ENCODE data around the gene CYS1.
"Not testable (repeated sequence)": the region's sequence is repeated elsewhere in the genome, so short reads cannot be mapped to it uniquely, and the experiment has no call there.

Gene CYS1

GRCh38 chr2:10028988-10029874, 51.0 kb downstream of the CYS1 start:
- DNase-seq = peak; percentile 90

GRCh38 chr2:10028407-10028987, 51.7 kb downstream of the CYS1 start:
- no peak for DNase-seq

- no peak for DNase-seq
Measured at GRCh38 chr2:10027660-10028330, 52.4 kb downstream of the CYS1 start.

GRCh38 chr2:10026940-10027569, 53.2 kb downstream of the CYS1 start:
- no peak for DNase-seq

GRCh38 chr2:10022966-10023662, 57.1 kb downstream of the CYS1 start:
- no peak for DNase-seq

- no peak for DNase-seq
Measured at GRCh38 chr2:10022445-10022844, 57.8 kb downstream of the CYS1 start.

GRCh38 chr2:10022041-10022421, 58.2 kb downstream of the CYS1 start:
- DNase-seq = no peak

- peak; percentile 26 for DNase-seq
Measured at GRCh38 chr2:10019602-10020400, 60.4 kb downstream of the CYS1 start.

- no peak for DNase-seq
Measured at GRCh38 chr2:10019174-10019573, 61.0 kb downstream of the CYS1 start.

- DNase-seq = no peak
Measured at GRCh38 chr2:10017313-10017941, 62.8 kb downstream of the CYS1 start.

GRCh38 chr2:10016802-10017258, 63.4 kb downstream of the CYS1 start:
- no peak for DNase-seq

GRCh38 chr2:10016001-10016801, 64.0 kb downstream of the CYS1 start:
- no peak for DNase-seq

- DNase-seq = not testable (repeated sequence)
Measured at GRCh38 chr2:10015376-10015989, 64.7 kb downstream of the CYS1 start.

- DNase-seq = no peak
Measured at GRCh38 chr2:10014418-10015190, 65.6 kb downstream of the CYS1 start.

GRCh38 chr2:10013651-10014417, 66.4 kb downstream of the CYS1 start:
- not testable (repeated sequence) for DNase-seq

GRCh38 chr2:10012963-10013461, 67.2 kb downstream of the CYS1 start:
- no peak for DNase-seq

- not testable (repeated sequence) for DNase-seq
Measured at GRCh38 chr2:10012366-10012962, 67.7 kb downstream of the CYS1 start.

Data from OCI-M1 (cell line).